SK-N-MC (cell line): Measurements from ENCODE around the gene SRM.
"Not testable (repeated sequence)": the region's sequence is repeated elsewhere in the genome, so short reads cannot be mapped to it uniquely, and the experiment has no call there.

Experiments used
- DNase-seq: peaks from one replicate; pipeline ENCODE4 v3.0.0-alpha.2; 2011; ENCODE audit warnings: low read depth, low spot score
- H3K27ac ChIP-seq: fragments of 200-600 bp; sonication (generic); 2 replicates; pipeline ENCODE4 v1.5.1; 2016; ENCODE audit warnings: mixed run types
- H3K36me3 ChIP-seq: fragments of 200-600 bp; sonication (generic); 2 replicates; pipeline ENCODE4 v1.6.1; 2017; ENCODE audit warnings: antibody characterized with exemption, low read length, mixed read lengths; ENCODE audit not compliant: insufficient read depth
- H3K4me3 ChIP-seq: fragments of 200-600 bp; sonication (generic); 2 replicates; pipeline ENCODE4 v1.5.1; 2016
- H3K9ac ChIP-seq: fragments of 200-600 bp; sonication (generic); 2 replicates; pipeline ENCODE4 v1.8.0; 2017; ENCODE audit warnings: mixed run types, mixed read lengths; ENCODE audit not compliant: insufficient read length
- H3K9me3 ChIP-seq: fragments of 200-600 bp; sonication (generic); 2 replicates; pipeline ENCODE4 v1.6.1; 2017; ENCODE audit warnings: low read depth, mild to moderate bottlenecking, antibody characterized with exemption, low read length, moderate library complexity, mixed read lengths
- EZH2 ChIP-seq: fragments of 200-600 bp; sonication (generic); IDR thresholded peaks from one replicate; pipeline ENCODE4 v1.6.1; 2017; ENCODE audit warnings: antibody characterized with exemption
- FOXP2 ChIP-seq: optimal IDR thresholded peaks from 2 replicates; pipeline ENCODE3; 2011; ENCODE audit warnings: mild to moderate bottlenecking, moderate library complexity; ENCODE audit not compliant: insufficient read depth; ENCODE audit errors: extremely low read length, control extremely low read depth
- POLR2AphosphoS5 ChIP-seq: IDR thresholded peaks from 2 replicates; pipeline ENCODE4 v1.6.1; 2012; ENCODE audit warnings: mild to moderate bottlenecking, low read depth, low read length, borderline replicate concordance

Gene SRM

GRCh38 chr1:11068600-11069473 is 9.0 kb upstream of the SRM start:
- TF ChIP-seq EZH2 (no peak), POLR2AphosphoS5 (no peak), FOXP2 (no peak)
- H3K9ac ChIP-seq: no peak overlapping the region
- no peak overlapping the region for H3K4me3 ChIP-seq
- no peaks in the 10 kb centered on the region for H3K9me3 ChIP-seq
- DNase-seq: no peak
- no peak overlapping the region for H3K27ac ChIP-seq
- peaks cover 83% of the 10 kb centered on the region for H3K36me3 ChIP-seq

DNA sequence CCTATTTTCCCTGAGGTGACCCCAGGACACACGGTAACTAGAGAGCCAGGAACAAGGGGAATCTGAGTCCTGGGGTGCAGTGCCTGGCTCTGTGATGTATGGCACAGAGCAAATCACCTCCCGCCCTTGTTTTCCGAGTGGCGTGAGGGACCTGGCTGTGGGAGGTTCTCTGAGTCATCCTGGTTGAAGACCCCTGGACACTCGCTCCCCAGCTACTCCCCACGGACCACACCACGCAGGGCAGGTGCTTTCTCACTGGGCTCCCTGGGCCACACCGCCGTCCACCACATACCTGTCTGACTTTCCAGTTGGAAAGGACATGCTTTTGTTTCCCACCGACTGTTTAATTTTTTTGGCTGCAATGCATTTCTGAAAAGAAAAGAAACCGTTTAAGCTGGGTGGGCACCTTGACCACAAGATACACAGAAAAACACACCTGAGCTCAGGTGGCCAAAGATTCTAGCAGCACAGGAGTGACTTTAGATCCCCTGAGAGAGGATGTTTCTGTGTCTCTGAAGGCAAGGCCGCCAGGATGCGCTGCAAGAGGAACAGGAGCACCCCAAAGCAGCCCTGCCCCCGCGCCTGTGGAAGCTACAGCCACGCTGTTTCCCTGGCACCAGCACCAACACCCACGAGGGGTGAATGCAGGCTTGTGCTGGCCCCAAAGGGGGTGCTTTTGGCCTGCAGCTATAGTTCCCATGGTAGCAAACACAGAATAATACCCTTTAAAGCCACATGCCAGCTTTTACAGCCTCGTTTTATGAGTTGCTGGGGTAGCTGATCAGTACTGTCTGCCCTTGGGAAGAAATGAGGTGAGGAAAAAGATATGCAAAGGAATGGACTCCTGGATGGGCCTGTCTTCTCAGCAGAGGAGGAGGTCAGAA is 8.1 kb upstream of the SRM start:
- TF ChIP-seq EZH2 (no peak), POLR2AphosphoS5 (no peak), FOXP2 (no peak)
- no peak overlapping the region for H3K9ac ChIP-seq
- H3K9me3 ChIP-seq: no peaks in the 10 kb centered on the region
- H3K36me3 ChIP-seq: peaks cover 81% of the 10 kb centered on the region
- no peak overlapping the region for H3K27ac ChIP-seq
- DNase-seq: no peak
- no peak overlapping the region for H3K4me3 ChIP-seq

DNA sequence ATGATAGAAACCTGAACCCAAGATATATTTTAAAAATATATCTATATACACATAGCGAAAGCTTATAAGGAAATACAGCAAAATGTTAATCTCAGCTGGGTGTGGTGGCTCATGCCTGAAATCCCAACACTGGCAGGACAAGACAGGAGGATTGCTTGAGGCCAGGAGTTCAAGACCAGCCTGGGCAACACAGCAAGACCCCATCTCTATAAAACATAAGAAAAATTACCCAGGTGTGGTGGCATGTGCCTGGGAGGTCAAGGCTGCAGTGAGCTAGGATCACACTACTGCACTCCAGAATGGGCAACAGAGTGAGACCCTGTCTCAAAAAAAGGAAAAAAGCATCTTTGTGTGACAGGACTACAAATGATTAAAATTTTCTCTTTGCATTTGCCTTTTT is 6.0 kb upstream of the SRM start:
- Histone ChIP-seq H3K9ac (no peak overlapping the region), H3K9me3 (no peaks in the 10 kb centered on the region), H3K36me3 (peaks cover 63% of the 10 kb centered on the region), H3K4me3 (no peak overlapping the region), H3K27ac (no peak overlapping the region)
- no peak for DNase-seq
- TF ChIP-seq POLR2AphosphoS5 (0 out of 2 replicates have a peak, but pooled peaks have one; percentile 9), EZH2 (no peak), FOXP2 (no peak)

GRCh38 chr1:11064942-11065341 is 5.1 kb upstream of the SRM start:
- H3K27ac ChIP-seq: no peak overlapping the region
- H3K9ac ChIP-seq: no peak overlapping the region
- H3K36me3 ChIP-seq: peaks cover 57% of the 10 kb centered on the region
- no peaks in the 10 kb centered on the region for H3K9me3 ChIP-seq
- no peak overlapping the region for H3K4me3 ChIP-seq
- no peak for DNase-seq
- TF ChIP-seq FOXP2 (no peak), POLR2AphosphoS5 (no peak), EZH2 (no peak)

DNA sequence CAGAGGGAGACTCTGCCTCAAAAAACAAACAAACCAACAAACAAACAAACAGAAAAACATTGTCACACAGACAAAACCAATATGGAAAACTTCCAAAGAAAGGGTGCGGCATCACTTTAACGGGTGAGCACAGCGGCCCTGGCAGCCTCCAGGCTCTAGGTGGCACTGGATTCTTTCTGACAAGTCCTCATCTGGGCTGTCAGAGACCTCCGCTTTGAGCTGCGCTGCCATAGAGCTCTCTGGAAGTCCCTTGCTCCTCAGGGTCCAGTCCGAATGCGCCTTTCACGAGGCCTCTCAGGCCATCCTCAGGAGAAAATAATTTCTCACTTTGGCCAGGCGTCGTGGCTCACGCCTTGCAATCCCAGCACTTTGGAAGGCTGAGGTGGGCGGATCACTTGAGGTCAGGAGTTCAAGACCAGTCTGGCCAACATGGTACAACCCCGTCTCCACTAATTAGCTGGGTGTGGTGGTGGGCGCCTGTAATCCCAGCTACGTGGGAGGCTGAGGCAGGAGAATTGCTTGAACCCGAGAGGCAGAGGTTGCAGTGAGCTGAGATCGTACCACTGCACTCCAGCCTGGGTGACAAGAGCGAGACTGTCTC is 4.2 kb upstream of the SRM start:
- not testable (repeated sequence) for H3K4me3 ChIP-seq, H3K9ac ChIP-seq, DNase-seq, H3K9me3 ChIP-seq, H3K27ac ChIP-seq
- H3K36me3 ChIP-seq: peaks cover 48% of the 10 kb centered on the region

DNA sequence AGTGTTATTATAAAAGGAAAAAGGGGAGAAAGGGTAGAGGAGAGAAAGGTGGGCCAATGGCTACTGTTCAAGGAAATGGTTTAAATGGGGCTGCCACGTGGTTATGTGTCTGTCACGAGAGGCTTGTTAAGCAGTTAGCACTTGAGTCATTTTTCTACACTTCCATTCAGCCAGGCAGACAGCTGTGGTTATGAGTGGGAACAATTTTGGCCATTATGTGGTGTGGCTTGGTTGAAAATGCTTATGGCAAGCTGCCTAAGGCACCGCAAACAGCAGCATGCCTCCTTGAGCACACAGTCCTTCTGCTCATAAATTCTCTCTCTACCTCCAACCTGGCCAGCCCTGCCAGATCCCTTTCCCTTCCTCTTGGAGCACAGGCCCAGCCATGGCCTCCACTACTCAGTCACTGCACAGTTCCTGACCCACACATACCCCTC is 3.2 kb upstream of the SRM start:
- H3K36me3 ChIP-seq: peaks cover 38% of the 10 kb centered on the region
- no peak overlapping the region for H3K9ac ChIP-seq
- peak overlapping the region; percentile 60; the same call in 1 of the 2 replicates for H3K27ac ChIP-seq
- DNase-seq: no peak
- no peak overlapping the region for H3K4me3 ChIP-seq
- TF ChIP-seq EZH2 (no peak), FOXP2 (no peak), POLR2AphosphoS5 (no peak; the same call in 1 of the 2 replicates)
- H3K9me3 ChIP-seq: no peaks in the 10 kb centered on the region

- TF ChIP-seq EZH2 (no peak), POLR2AphosphoS5 (peak; percentile 20; the same call in 1 of the 2 replicates)
- H3K9ac ChIP-seq: no peak overlapping the region
- H3K27ac ChIP-seq: no peak overlapping the region
- no peak for DNase-seq
- peaks cover 39% of the 10 kb centered on the region for H3K36me3 ChIP-seq
- no peak overlapping the region for H3K4me3 ChIP-seq
- no peaks in the 10 kb centered on the region for H3K9me3 ChIP-seq
Observed at GRCh38 chr1:11061652-11062365, 2.0 kb upstream of the SRM start.
